ENCODE measurements around the gene EGR2. TPM values are rescaled to one million over a fixed set of nuclear protein-coding genes. Genes with fewer than 3 reads are reported as not detected.

Gene EGR2
- polyA plus RNA-seq, 1 of the 3 experiments (the other 2 are of a cell fraction) = 0.25 TPM

GRCh38 chr10:62778125-62778524 is 38.0 kb downstream of the EGR2 start:
- Histone ChIP-seq H3K9me3 (no peaks in the 10 kb centered on the region), H3K27me3 (ENCODE audit: insufficient read depth) (no peaks in the 10 kb centered on the region; the same call in 1 of the 2 replicates), H3K4me3 (ENCODE audit: low read depth in 2 of 2, low read length in 1 of 2) (no peak overlapping the region), H4K20me1 (ENCODE audit: insufficient read depth) (no peaks in the 10 kb centered on the region), H2AFZ (ENCODE audit: low read depth) (no peak overlapping the region), H3K4me1 (ENCODE audit: control insufficient read depth in 1 of 2, insufficient read depth in 2 of 2, low read depth in 1 of 2, low read length in 1 of 2) (no peaks in the 10 kb centered on the region), H3K9me2 (no peaks in the 10 kb centered on the region), H3F3A (replicated peaks; ENCODE audit: insufficient read depth) (no peaks in the 10 kb centered on the region), H3K9ac (no peak overlapping the region), H3K36me3 (replicated peaks in 1 of 2; ENCODE audit: control insufficient read depth in 1 of 2, insufficient read depth in 2 of 2, low read length in 1 of 2) (no peaks in the 10 kb centered on the region), H3K79me2 (ENCODE audit: insufficient read depth) (no peaks in the 10 kb centered on the region), H3K4me2 (no peak overlapping the region), H3K27ac (ENCODE audit: low read depth in 2 of 2, low read length in 1 of 2) (no peak overlapping the region)
- 45% methylated on average over 2 of the region's 2 CpGs for WGBS (ENCODE audit: low lambda C conversion rate)
- POLR2A ChIA-PET = no interaction called here
- CTCF ChIA-PET = no interaction called here
- TF ChIP-seq ZBTB33 (IDR thresholded peaks at IDR 0.05; ENCODE audit: borderline replicate concordance, low read depth) (no peak), USF1 (IDR thresholded peaks at IDR 0.05; ENCODE audit: borderline replicate concordance, low read depth) (no peak), RFX5 (IDR thresholded peaks at IDR 0.05; ENCODE audit: low read length) (no peak), RXRA (IDR thresholded peaks at IDR 0.05; ENCODE audit: borderline replicate concordance, low read depth) (no peak), TEAD4 (IDR thresholded peaks at IDR 0.05; ENCODE audit: borderline replicate concordance, insufficient read depth) (no peak), REST (IDR thresholded peaks at IDR 0.05; ENCODE audit: low read depth, low read length) (no peak), IRF3 (IDR thresholded peaks at IDR 0.05; ENCODE audit: low read depth, low read length) (no peak), TAF1 (IDR thresholded peaks at IDR 0.05; ENCODE audit: borderline replicate concordance, low read depth, low read length) (no peak), RCOR1 (IDR thresholded peaks at IDR 0.05; ENCODE audit: low read length) (no peak), SIN3A (IDR thresholded peaks at IDR 0.05; ENCODE audit: borderline replicate concordance, low read depth, low read length) (no peak), USF2 (IDR thresholded peaks at IDR 0.05; ENCODE audit: borderline replicate concordance, low read depth, low read length) (no peak), ELF1 (IDR thresholded peaks at IDR 0.05) (no peak), NFIC (IDR thresholded peaks at IDR 0.05; ENCODE audit: borderline replicate concordance) (no peak), YY1 (IDR thresholded peaks at IDR 0.05; ENCODE audit: low read depth) (no peak), RAD21 (IDR thresholded peaks at IDR 0.05; ENCODE audit: low read length) (no peak), FOXJ3 (CRISPR knock-in tag; IDR thresholded peaks at IDR 0.05) (no peak), FOSL2 (IDR thresholded peaks at IDR 0.05; ENCODE audit: borderline replicate concordance, low read depth) (no peak), GABPA (IDR thresholded peaks at IDR 0.05; ENCODE audit: low read depth) (no peak), NRF1 (IDR thresholded peaks at IDR 0.05; ENCODE audit: low read depth, low read length) (no peak), GATA2 (CRISPR knock-in tag; IDR thresholded peaks at IDR 0.05) (no peak)
- no peak for DNase-seq

All from SK-N-SH (cell line).